SK-N-SH (cell line): ENCODE data around the gene NUDT12. TPM values are rescaled to one million over a fixed set of nuclear protein-coding genes. Genes with fewer than 3 reads are reported as not detected.

Source experiments
- CTCF ChIA-PET: fragments of 300-600, 350-600 bp; formaldehyde crosslinking; extraction: SDS; loops from one replicate; lab custom pipeline; 2021; lab: Yijun Ruan, JAX
- POLR2A ChIA-PET: fragments of 350-600 bp; sonication (Branson Sonifier 250); formaldehyde crosslinking; extraction: SDS; loops from one replicate; lab custom pipeline; 2020; ENCODE audit warnings: antibody characterized with exemption, inconsistent platforms; lab: Yijun Ruan, JAX
- DNase-seq: peaks from one replicate; pipeline ENCODE4 v3.0.0; 2012
- H2AFZ ChIP-seq: fragments of 200-600 bp; sonication (generic); 2 replicates; pipeline ENCODE4 v1.8.1; 2016; ENCODE audit warnings: antibody characterized with exemption, mild to moderate bottlenecking, low read depth
- H3F3A ChIP-seq: fragments of 200-600 bp; sonication (generic); replicated peaks from 2 replicates; pipeline ENCODE3; 2016; ENCODE audit warnings: antibody characterized with exemption, mild to moderate bottlenecking; ENCODE audit not compliant: insufficient read depth
- H3K27ac ChIP-seq, 2 experiments: fragments of 200-500 bp in 1 of 2; fragments of 200-600 bp in 1 of 2; sonication (Bioruptor generic) in 1 of 2; sonication (generic), shearing (Covaris generic) in 1 of 2; 2 replicates each; pipeline versions ENCODE4 v1.5.1 to v1.6.1; 2014 to 2016; ENCODE audit warnings: low read depth in 2 of 2, inconsistent platforms in 1 of 2, low read length in 1 of 2, mild to moderate bottlenecking in 1 of 2, mixed read lengths in 1 of 2
- H3K27me3 ChIP-seq: fragments of 200-600 bp; sonication (generic), shearing (Covaris generic); 2 replicates; pipeline ENCODE4 v1.6.1; 2016; ENCODE audit warnings: mixed run types; ENCODE audit not compliant: insufficient read depth
- H3K36me3 ChIP-seq, 2 experiments: fragments of 200-500 bp in 1 of 2; fragments of 200-600 bp in 1 of 2; sonication (Bioruptor generic) in 1 of 2; sonication (generic) in 1 of 2; replicated peaks in 1 of 2; 2 replicates each; pipeline versions ENCODE3 to v1.5.1; 2014 to 2016; ENCODE audit warnings: low read length in 1 of 2, mild to moderate bottlenecking in 1 of 2; ENCODE audit not compliant: insufficient read depth in 2 of 2, control insufficient read depth in 1 of 2
- H3K4me1 ChIP-seq, 2 experiments: fragments of 200-500 bp in 1 of 2; fragments of 200-600 bp in 1 of 2; sonication (Bioruptor generic) in 1 of 2; sonication (generic), shearing (Covaris generic) in 1 of 2; 2 replicates each; pipeline versions ENCODE4 v1.5.1 to v1.6.1; 2014 to 2016; ENCODE audit warnings: low read depth in 1 of 2, low read length in 1 of 2, mixed run types in 1 of 2; ENCODE audit not compliant: insufficient read depth in 2 of 2, control insufficient read depth in 1 of 2
- H3K4me2 ChIP-seq: fragments of 200-600 bp; sonication (generic), shearing (Covaris generic); 2 replicates; pipeline ENCODE4 v1.6.1; 2017; ENCODE audit warnings: mixed run types
- H3K4me3 ChIP-seq, 2 experiments: fragments of 200-500 bp in 1 of 2; fragments of 200-600 bp in 1 of 2; sonication (Bioruptor generic) in 1 of 2; sonication (generic), shearing (Covaris generic) in 1 of 2; 2 replicates each; pipeline versions ENCODE4 v1.5.1 to v1.8.1; 2014 to 2016; ENCODE audit warnings: low read depth in 2 of 2, inconsistent platforms in 1 of 2, low read length in 1 of 2, mild to moderate bottlenecking in 1 of 2, mixed read lengths in 1 of 2, moderate library complexity in 1 of 2
- H3K79me2 ChIP-seq: fragments of 200-600 bp; sonication (generic); 2 replicates; pipeline ENCODE4 v1.8.1; 2017; ENCODE audit warnings: mild to moderate bottlenecking; ENCODE audit not compliant: insufficient read depth
- H3K9ac ChIP-seq: fragments of 200-600 bp; sonication (generic); 2 replicates; pipeline ENCODE4 v1.6.1; 2017; ENCODE audit warnings: mixed run types
- H3K9me2 ChIP-seq: fragments of 200-600 bp; sonication (generic); 2 replicates; pipeline ENCODE4 v1.6.1; 2017; ENCODE audit warnings: mixed run types
- H3K9me3 ChIP-seq: fragments of 200-600 bp; sonication (generic); 2 replicates; pipeline ENCODE4 v1.6.1; 2017; ENCODE audit warnings: mixed run types, mild to moderate bottlenecking, moderate library complexity
- H4K20me1 ChIP-seq: fragments of 200-600 bp; sonication (generic); 2 replicates; pipeline ENCODE4 v1.6.1; 2017; ENCODE audit warnings: mild to moderate bottlenecking, mixed run types; ENCODE audit not compliant: insufficient read depth
- FOXJ3 ChIP-seq: sonication (generic); formaldehyde crosslinking; IDR thresholded peaks from 2 replicates; pipeline ENCODE4 v1.5.1; 2020; ENCODE audit warnings: mild to moderate bottlenecking, missing genetic modification reagents
- JUND ChIP-seq: IDR thresholded peaks from 2 replicates; pipeline ENCODE4 v1.4.0; 2012
- MXI1 ChIP-seq: IDR thresholded peaks from 2 replicates; pipeline ENCODE4 v1.6.1; 2012; ENCODE audit warnings: mild to moderate bottlenecking, low read depth, low read length, improper control_type of control experiment
- RXRA ChIP-seq: IDR thresholded peaks from 2 replicates; pipeline ENCODE4 v1.4.0; 2012; ENCODE audit warnings: low read depth, mild to moderate bottlenecking, borderline replicate concordance
- TCF12 ChIP-seq: IDR thresholded peaks from 2 replicates; pipeline ENCODE4 v1.4.0; 2012
- WGBS: methylation state at CpG from one replicate; pipeline ENCODE4 v1.1.6; 2017; ENCODE audit warnings: low lambda C conversion rate; 5-methylcytosine and 5-hydroxymethylcytosine counted together
- polyA plus RNA-seq, 3 experiments: library from polyadenylated mRNA; depleted of rRNA; stranded (reverse); fragments of >200 nt; gene quantifications; 2 replicates each; pipeline ENCODE4 v1.2.3, GENCODE V29; 2012
- TF ChIP-seq, protein P1 (sequence below): IDR thresholded peaks from 2 replicates; pipeline ENCODE4 v1.6.1; 2012; ENCODE audit warnings: mild to moderate bottlenecking, low read depth, low read length, moderate library complexity
- TF ChIP-seq, protein P2 (sequence below): IDR thresholded peaks from 2 replicates; pipeline ENCODE4; 2012
- TF ChIP-seq, protein P3 (sequence below): fragments of 150-350 bp; IDR thresholded peaks from 2 replicates; pipeline ENCODE4 v1.6.1; 2017; ENCODE audit warnings: antibody characterized with exemption, low read length, low read depth, borderline replicate concordance
- TF ChIP-seq, protein P4 (sequence below): fragments of 150-350 bp; IDR thresholded peaks from 2 replicates; pipeline ENCODE4 v1.6.1; 2016; ENCODE audit warnings: mild to moderate bottlenecking, low read depth, low read length

Gene NUDT12
- polyA plus RNA-seq, 1 of the 3 experiments (the other 2 are of a cell fraction): 4.9 TPM

DNA sequence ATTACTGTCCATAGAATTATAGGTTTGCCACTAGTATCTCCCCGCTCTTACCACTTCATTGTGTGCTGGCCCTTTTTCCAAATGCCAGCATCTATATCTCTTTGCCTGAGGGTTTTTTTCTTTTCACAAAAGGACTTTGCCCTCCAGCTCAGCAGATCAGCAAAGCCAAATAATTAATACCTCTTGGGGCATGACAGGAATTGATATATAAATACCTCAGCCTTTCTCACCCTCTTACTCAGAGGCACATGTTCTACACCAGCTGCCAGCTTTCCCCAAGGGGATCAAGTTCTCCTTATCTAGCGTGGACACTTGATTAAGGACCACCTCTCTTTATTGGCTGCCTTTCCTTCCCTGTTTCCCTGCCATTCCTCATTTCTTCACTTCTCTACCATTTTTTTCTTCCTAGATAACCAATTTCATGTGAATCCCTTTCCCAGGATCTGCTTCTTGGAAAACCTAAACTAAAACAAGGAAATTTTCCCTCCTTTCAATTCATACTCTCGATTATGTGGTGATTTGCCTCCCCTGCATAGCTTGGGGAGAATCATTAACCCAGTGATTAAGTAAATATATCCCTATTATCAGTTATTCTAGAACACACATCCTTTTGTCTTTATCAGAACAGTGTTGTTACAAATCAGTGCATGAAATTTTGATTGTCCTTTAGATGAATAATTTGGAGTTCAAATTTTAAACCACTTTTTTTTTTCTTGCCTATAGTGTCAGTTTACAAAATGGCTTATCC, 6.9 kb upstream of the NUDT12 start (continued):
- TF ChIP-seq JUND: no peak
- TF ChIP-seq TCF12: no peak
- TF ChIP-seq, protein P1, sequence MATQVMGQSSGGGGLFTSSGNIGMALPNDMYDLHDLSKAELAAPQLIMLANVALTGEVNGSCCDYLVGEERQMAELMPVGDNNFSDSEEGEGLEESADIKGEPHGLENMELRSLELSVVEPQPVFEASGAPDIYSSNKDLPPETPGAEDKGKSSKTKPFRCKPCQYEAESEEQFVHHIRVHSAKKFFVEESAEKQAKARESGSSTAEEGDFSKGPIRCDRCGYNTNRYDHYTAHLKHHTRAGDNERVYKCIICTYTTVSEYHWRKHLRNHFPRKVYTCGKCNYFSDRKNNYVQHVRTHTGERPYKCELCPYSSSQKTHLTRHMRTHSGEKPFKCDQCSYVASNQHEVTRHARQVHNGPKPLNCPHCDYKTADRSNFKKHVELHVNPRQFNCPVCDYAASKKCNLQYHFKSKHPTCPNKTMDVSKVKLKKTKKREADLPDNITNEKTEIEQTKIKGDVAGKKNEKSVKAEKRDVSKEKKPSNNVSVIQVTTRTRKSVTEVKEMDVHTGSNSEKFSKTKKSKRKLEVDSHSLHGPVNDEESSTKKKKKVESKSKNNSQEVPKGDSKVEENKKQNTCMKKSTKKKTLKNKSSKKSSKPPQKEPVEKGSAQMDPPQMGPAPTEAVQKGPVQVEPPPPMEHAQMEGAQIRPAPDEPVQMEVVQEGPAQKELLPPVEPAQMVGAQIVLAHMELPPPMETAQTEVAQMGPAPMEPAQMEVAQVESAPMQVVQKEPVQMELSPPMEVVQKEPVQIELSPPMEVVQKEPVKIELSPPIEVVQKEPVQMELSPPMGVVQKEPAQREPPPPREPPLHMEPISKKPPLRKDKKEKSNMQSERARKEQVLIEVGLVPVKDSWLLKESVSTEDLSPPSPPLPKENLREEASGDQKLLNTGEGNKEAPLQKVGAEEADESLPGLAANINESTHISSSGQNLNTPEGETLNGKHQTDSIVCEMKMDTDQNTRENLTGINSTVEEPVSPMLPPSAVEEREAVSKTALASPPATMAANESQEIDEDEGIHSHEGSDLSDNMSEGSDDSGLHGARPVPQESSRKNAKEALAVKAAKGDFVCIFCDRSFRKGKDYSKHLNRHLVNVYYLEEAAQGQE: no peak

DNA sequence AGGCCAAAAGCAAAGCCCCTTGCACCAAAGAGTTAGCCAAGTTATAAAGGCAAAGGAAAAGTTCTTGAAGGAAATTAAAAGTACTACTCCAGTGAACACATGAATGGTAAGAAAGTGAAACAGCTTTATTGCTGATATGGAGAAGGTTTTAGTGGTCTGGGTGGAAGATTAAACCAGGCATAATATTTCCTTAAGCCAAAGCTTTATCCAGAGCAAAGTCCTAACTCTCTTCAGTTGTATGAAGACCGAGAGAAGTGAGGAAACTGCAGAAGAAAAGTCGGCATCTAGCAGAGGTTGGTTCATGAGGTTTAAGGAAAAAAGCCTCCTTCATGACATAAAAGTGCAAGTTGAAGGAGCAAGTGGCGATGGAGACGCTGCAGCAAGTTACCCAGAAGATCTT, 3.1 kb upstream of the NUDT12 start:
- Histone ChIP-seq H3K9me3 (no peaks in the 10 kb centered on the region), H4K20me1 (no peaks in the 10 kb centered on the region), H3K27ac (no peak overlapping the region), H3F3A (peaks cover 4% of the 10 kb centered on the region), H3K4me2 (no peak overlapping the region), H3K4me3 (no peak overlapping the region), H3K36me3 (no peaks in the 10 kb centered on the region), H3K27me3 (no peaks in the 10 kb centered on the region), H3K4me1 (peaks cover 0 to 6% of the 10 kb centered on the region in 2 experiments; a peak in 2 of 4 replicates), H2AFZ (0 out of 2 replicates have a peak overlapping the region, but pooled peaks have one; percentile 10), H3K79me2 (peaks cover 16% of the 10 kb centered on the region; the same call in 1 of the 2 replicates), H3K9ac (no peak overlapping the region), H3K9me2 (no peaks in the 10 kb centered on the region)
- ChIA-PET CTCF (no interaction called here), POLR2A (no interaction called here)
- no peak for DNase-seq
- TF ChIP-seq, protein P2, sequence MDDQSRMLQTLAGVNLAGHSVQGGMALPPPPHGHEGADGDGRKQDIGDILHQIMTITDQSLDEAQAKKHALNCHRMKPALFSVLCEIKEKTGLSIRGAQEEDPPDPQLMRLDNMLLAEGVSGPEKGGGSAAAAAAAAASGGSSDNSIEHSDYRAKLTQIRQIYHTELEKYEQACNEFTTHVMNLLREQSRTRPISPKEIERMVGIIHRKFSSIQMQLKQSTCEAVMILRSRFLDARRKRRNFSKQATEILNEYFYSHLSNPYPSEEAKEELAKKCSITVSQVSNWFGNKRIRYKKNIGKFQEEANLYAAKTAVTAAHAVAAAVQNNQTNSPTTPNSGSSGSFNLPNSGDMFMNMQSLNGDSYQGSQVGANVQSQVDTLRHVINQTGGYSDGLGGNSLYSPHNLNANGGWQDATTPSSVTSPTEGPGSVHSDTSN: no peak
- TF ChIP-seq RXRA (no peak), MXI1 (no peak), FOXJ3 (no peak)
- TF ChIP-seq, protein P3, sequence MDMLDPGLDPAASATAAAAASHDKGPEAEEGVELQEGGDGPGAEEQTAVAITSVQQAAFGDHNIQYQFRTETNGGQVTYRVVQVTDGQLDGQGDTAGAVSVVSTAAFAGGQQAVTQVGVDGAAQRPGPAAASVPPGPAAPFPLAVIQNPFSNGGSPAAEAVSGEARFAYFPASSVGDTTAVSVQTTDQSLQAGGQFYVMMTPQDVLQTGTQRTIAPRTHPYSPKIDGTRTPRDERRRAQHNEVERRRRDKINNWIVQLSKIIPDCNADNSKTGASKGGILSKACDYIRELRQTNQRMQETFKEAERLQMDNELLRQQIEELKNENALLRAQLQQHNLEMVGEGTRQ: no peak
- TF ChIP-seq, protein P4, sequence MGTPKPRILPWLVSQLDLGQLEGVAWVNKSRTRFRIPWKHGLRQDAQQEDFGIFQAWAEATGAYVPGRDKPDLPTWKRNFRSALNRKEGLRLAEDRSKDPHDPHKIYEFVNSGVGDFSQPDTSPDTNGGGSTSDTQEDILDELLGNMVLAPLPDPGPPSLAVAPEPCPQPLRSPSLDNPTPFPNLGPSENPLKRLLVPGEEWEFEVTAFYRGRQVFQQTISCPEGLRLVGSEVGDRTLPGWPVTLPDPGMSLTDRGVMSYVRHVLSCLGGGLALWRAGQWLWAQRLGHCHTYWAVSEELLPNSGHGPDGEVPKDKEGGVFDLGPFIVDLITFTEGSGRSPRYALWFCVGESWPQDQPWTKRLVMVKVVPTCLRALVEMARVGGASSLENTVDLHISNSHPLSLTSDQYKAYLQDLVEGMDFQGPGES: no peak
- WGBS: 81% methylated on average over 4 of the region's 4 CpGs
